A673 (cell line): ENCODE data around the gene MYL9.

Experiments
- CTCF ChIP-seq: fragments of 300-800, 200-600 bp; sonication (generic); conservative IDR thresholded peaks from 2 replicates; pipeline ENCODE4 v1.5.1; 2017; ENCODE audit warnings: low read depth, mild to moderate bottlenecking, antibody characterized with exemption, low read length, moderate library complexity, mixed read lengths
- EZH2 ChIP-seq: fragments of 200-600 bp; sonication (generic); IDR thresholded peaks from 2 replicates; pipeline ENCODE4 v1.6.1; 2017; ENCODE audit warnings: borderline replicate concordance, low read depth, mild to moderate bottlenecking, mixed read lengths, antibody characterized with exemption, low read length; ENCODE audit not compliant: poor library complexity, severe bottlenecking

DNA sequence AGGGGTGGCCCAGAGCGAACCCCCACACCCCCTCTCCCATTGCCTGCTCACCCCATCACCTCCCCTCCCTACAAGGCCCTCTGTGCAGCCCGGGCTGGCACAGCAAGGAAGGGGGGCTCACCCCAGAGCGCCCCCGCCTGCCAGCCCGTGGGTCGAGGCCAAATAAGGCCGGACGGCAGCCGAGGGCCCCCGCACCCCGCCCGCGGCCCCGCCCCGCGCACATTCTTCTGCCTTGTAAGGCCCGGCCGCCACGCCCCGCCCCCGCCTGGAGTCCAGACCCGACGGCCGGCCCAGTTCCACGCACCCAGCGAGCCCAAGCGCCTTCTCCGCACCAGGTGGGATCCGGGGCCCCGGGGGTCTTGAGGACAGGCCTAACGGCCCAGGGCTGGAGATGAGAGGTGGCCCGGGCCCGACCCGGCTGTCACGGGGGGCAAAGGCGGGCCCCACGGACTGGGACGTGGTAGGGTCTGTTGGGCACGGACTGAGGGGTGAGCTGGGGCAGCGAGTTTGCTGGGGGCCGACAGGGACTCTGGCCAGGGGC, at the start of gene MYL9:
- no peak for TF ChIP-seq CTCF
- no peak for TF ChIP-seq EZH2
